ENCODE results near the gene SLC25A25.

The SLC25A25 gene

DNA sequence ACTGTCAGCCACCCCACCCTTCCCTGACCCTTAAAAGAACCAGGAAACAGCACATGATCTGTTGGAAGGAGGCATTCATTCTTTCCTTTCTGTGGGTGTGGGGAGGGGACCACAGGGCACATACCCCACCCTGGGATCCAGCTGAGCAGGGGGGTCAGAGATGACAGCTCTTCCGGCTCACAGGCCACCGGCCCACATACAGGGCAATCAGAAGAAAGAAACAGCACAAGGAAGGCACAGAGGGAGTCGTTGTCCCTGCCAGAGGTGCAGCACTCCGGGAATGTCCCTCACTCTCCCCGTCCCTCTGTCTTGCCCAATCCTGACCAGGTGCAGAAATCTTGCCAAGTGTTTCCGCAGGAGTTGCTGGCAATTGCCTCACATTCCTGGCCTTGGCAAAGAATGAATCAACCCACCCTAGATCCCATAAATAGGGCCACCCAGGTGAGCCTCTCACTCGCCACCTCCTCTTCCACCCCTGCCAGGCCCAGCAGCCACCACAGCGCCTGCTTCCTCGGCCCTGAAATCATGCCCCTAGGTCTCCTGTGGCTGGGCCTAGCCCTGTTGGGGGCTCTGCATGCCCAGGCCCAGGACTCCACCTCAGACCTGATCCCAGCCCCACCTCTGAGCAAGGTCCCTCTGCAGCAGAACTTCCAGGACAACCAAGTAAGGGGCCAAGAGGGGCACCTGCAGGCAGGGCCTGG, 81.1 kb downstream of the SLC25A25 start, which contains the start of gene LCN2:
Gene LCN2, plus strand, starts transcription at position 453 of the 701 bp plus-strand sequence. Its CDS starts 73 bp downstream, at position 526.
- DNase-seq, result no peak

GRCh38 chr9:128149951-128150593, 82.0 kb downstream of the SLC25A25 start:
- no peak for DNase-seq

DNA sequence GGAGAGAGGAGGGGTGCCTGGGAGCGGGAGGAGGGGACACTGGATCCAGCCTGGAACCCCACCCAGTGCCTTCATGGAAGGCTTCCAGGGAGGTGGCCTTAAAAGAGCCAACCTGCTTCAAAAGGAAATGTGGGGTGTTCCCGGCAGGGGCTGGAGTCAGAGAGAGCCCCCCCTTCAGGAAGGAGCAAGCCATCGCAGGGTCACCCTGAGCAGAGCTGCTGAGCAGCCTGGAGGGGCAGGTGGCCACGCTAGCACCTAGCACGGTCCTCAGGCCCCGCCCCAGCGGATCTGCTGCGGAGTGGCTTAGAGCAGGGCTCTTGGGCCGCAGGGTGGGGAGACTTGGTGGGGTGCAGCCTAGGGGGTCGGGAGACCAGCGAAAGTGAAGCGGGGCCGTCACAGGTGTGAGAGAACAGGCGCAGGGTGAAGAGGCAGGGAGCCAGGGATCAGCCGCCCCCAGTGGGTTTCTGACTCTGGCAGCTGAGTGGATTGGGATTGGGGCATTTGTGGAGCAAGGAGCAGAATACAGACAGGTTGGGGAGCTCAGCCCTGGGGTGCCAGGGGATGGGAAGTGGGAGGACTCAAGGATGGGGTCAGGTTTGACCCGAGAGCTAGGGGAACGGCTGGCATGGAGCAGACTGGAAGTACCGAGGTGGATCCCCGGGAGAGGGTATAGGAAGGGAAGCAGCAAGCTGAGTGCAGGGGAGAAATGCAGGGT, 82.7 kb downstream of the SLC25A25 start:
- no peak for DNase-seq

GRCh38 chr9:128151309-128152132, 83.5 kb downstream of the SLC25A25 start:
- no peak for DNase-seq

DNA sequence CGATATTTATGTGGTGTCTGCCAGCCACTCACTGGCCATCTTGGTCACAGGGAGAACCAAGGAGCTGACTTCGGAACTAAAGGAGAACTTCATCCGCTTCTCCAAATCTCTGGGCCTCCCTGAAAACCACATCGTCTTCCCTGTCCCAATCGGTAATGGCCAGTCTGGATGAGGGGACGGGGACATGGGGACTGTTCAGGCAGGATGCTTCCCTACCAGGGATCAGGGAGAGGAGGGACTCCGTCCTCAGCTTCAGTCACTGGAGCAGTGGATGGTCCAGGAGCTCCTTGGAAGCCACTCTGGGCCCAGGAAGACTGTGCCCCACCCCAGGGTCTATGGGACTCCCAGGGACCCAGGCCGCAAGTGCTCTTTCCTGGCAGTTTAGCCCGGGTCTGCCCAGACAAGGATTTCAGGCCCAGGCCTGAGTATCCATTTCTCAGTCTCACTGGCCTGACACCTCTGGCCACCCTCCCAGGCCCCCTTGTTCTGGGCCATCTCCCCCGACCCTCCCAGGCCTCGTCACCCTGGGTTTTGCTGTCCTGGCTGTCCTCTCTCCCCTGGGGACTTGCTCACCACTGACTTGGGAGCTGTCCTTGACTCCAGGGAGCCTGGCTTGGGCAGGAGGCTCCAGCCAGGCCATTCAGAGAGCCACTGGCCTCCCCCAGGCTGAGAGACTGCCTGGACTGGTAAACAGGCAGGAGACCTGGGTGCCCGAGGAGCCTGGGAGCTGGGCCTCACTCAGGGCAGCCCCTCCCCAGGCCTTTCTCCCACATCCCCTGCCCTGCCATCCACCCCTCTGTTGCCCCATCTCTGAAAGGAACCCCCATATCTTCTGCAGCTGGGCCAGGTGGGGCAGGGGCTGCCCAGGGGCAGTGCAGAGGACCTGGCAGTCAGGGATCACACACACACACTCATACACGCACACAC, 84.4 kb downstream of the SLC25A25 start:
- no peak for DNase-seq

GRCh38 chr9:128153060-128153946, 85.3 kb downstream of the SLC25A25 start:
- DNase-seq, result no peak

- DNase-seq, result no peak
Observed at GRCh38 chr9:128153947-128154695, 86.1 kb downstream of the SLC25A25 start.

DNA sequence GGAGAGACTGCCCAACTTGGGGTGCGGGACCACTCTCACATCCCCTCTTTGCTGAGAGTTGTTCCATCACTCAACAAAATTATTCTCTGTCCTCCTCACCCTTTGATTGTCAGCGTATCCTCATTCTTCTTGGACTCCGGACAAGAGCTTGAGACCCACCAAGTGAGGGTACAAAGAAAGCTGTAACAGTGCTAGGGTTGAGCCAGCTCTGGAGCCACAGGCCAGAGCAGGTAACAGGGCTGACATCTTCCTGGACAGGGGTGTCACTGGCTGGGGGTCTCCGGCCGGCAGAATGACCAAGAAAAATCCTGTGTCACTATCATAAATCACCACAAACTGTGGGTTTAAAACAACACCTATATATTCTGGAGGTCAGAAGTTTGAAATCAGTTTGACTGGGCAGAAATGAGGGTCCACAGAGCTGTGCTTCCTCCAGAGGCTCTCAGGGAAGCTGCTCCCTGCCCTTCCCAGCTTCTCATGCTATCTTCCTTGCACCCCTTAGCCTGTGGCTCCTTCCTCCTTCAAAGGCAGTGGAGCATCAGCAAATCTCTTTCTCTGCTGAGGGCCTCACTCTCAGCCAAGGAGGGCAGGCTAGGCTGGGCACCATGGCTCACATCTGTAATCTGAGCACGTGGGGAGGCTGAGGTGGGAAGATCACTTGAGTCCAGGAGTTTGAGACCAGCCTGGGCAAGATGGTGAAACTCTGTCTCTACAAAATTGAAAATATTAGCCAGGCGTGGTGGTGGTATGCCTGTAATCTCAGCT, 87.9 kb downstream of the SLC25A25 start:
- no peak for DNase-seq
